Measurements from ENCODE around the gene VDAC2. TPM values are rescaled to one million over a fixed set of nuclear protein-coding genes. Genes with fewer than 3 reads are reported as not detected.

The VDAC2 gene
- total RNA-seq, 4 donors from 2014 or later, result 52.1 to 234 (median 149) TPM

- no peaks in the 10 kb centered on the region for H3K9me3 ChIP-seq
- no peak overlapping the region for H3K4me3 ChIP-seq
- DNase-seq, result no peak
- TF ChIP-seq EP300 (IDR thresholded peaks at IDR 0.05; ENCODE audit: low read depth) (no peak), POLR2A (IDR thresholded peaks at IDR 0.05) (no peak), POLR2AphosphoS5 (IDR thresholded peaks at IDR 0.05) (no peak), CTCF (IDR thresholded peaks at IDR 0.05) (no peak)
- in situ Hi-C loops (cut with MboI; ENCODE audit: low pct_ligation_motif_present in 1 of 4, low pct_unique_long_range_greater_than_20kb in 1 of 4, low sequenced_read_pairs in 3 of 4) (no loop called here), intact Hi-C loops (cut with DNase I; ENCODE audit: low total_unique reads) (no loop called here)
- no peaks in the 10 kb centered on the region for H3K27me3 ChIP-seq
- H3K36me3 ChIP-seq, result no peaks in the 10 kb centered on the region
- no peaks in the 10 kb centered on the region for H3K4me1 ChIP-seq
- no peak overlapping the region for H3K27ac ChIP-seq
- 51% methylated on average over 7 of the region's 7 CpGs; no CpG with 5 or more reads in 1 of the 2 donors for WGBS, 2 donors (ENCODE audit: low coverage in 1 of 2)
These were observed 62.3 kb downstream of the VDAC2 start for GRCh38 chr10:75272896-75273295.

- intact Hi-C loops (cut with DNase I; ENCODE audit: low total_unique reads), result no loop called here
- Histone ChIP-seq H3K36me3 (no peaks in the 10 kb centered on the region), H3K4me3 (peak overlapping the region in 3 of 4 donors; percentile 12 to 50 (median 28)), H3K27me3 (no peaks in the 10 kb centered on the region), H3K9me3 (no peaks in the 10 kb centered on the region), H3K4me1 (no peaks in the 10 kb centered on the region), H3K27ac (peak overlapping the region in 3 of 4 donors; percentile 33 to 79 (median 74))
- TF ChIP-seq EP300 (IDR thresholded peaks at IDR 0.05; ENCODE audit: low read depth) (no peak), POLR2A (IDR thresholded peaks at IDR 0.05) (peak; percentile 65), CTCF (IDR thresholded peaks at IDR 0.05) (peak in 2 of 5 experiments; percentile 11 to 37), POLR2AphosphoS5 (IDR thresholded peaks at IDR 0.05) (peak in 1 of 3 donors; percentile 42)
- 75% methylated on average over 40 of the region's 46 CpGs; no CpG with 5 or more reads in 1 of the 2 donors for WGBS, 2 donors (ENCODE audit: low coverage in 1 of 2)
- DNase-seq, result no peak
- in situ Hi-C loops (cut with MboI; ENCODE audit: low pct_ligation_motif_present in 1 of 4, low pct_unique_long_range_greater_than_20kb in 1 of 4, low sequenced_read_pairs in 3 of 4), result no loop called here
These were observed 65.7 kb downstream of the VDAC2 start for GRCh38 chr10:75276069-75276872.

GRCh38 chr10:75280236-75280635 is 69.6 kb downstream of the VDAC2 start:
- no peaks in the 10 kb centered on the region for H3K9me3 ChIP-seq
- in situ Hi-C loops (cut with MboI; ENCODE audit: low pct_ligation_motif_present in 1 of 4, low pct_unique_long_range_greater_than_20kb in 1 of 4, low sequenced_read_pairs in 3 of 4) (no loop called here), intact Hi-C loops (cut with DNase I; ENCODE audit: low total_unique reads) (no loop called here)
- WGBS, 2 donors (ENCODE audit: low coverage in 1 of 2), result 64% methylated on average over 2 of the region's 2 CpGs; no CpG with 5 or more reads in 1 of the 2 donors
- H3K4me1 ChIP-seq, result peaks cover 0 to 11% (median 2%) of the 10 kb centered on the region in 4 donors
- no peaks in the 10 kb centered on the region for H3K36me3 ChIP-seq
- no peak overlapping the region for H3K4me3 ChIP-seq
- no peak for DNase-seq
- no peaks in the 10 kb centered on the region for H3K27me3 ChIP-seq
- no peak for TF ChIP-seq EP300 (IDR thresholded peaks at IDR 0.05; ENCODE audit: low read depth)
- no peak for TF ChIP-seq POLR2AphosphoS5 (IDR thresholded peaks at IDR 0.05)
- no peak for TF ChIP-seq CTCF (IDR thresholded peaks at IDR 0.05)
- no peak for TF ChIP-seq POLR2A (IDR thresholded peaks at IDR 0.05)
- H3K27ac ChIP-seq, result no peak overlapping the region

Small RNA genes lying within 50 kb of the gene (small RNA-seq; reads per million reads assigned to genes)
- 0 reads per million in 4 donors for gene HMGA1P5
- gene RPL39P25, result 0 reads per million in 4 donors

Other genes with a start within 250 kb of the VDAC2 start
- 10 to 100 TPM in 3 of 4 donors, 1 to 10 TPM in 1; 4.6 to 26.6 (median 17.7) TPM for gene SAMD8, start 99.1 kb upstream of the VDAC2 start, total RNA-seq
- 100 to 1,000 TPM in 3 of 4 donors, 10 to 100 TPM in 1; 90.7 to 761 (median 173) TPM for gene COMTD1, start 25.2 kb downstream of the VDAC2 start, total RNA-seq
- 10 to 100 TPM in 1 of 4 donors, 1 to 10 TPM in 3; 3.0 to 17.9 (median 7.2) TPM for gene ZNF503, start 191.0 kb downstream of the VDAC2 start, total RNA-seq
- 1 to 10 TPM; 2.2 to 7.8 (median 4.5) TPM for gene LRMDA, start 220.8 kb downstream of the VDAC2 start, total RNA-seq